HepG2 (cell line): ENCODE measurements around the gene VARS1. TPM values are rescaled to one million over a fixed set of nuclear protein-coding genes. Genes with fewer than 3 reads are reported as not detected.

Source experiments
- ATF7 ChIP-seq, 2 experiments: fragments of 450-650 bp in 1 of 2; sonication (generic) in 1 of 2; formaldehyde crosslinking in 1 of 2; IDR thresholded peaks; 2 replicates each; pipeline versions ENCODE4 v1.4.0 to v1.6.1; 2016 to 2020; ENCODE audit warnings: antibody characterized with exemption in 1 of 2, mild to moderate bottlenecking in 1 of 2, missing genetic modification reagents in 1 of 2
- ERF ChIP-seq: IDR thresholded peaks from 2 replicates; pipeline ENCODE4 v1.6.1; 2018; ENCODE audit warnings: missing biosample characterization, missing genetic modification reagents
- ESRRA ChIP-seq: sonication (generic); formaldehyde crosslinking; IDR thresholded peaks from 2 replicates; pipeline ENCODE4 v1.5.1; 2020; ENCODE audit warnings: mild to moderate bottlenecking, low read depth, missing genetic modification reagents
- EZH2 ChIP-seq: conservative IDR thresholded peaks from 2 replicates; pipeline ENCODE4 v1.6.1; 2012; ENCODE audit warnings: mild to moderate bottlenecking, low read depth, low read length, moderate library complexity
- HMGA1 ChIP-seq: sonication (generic); formaldehyde crosslinking; conservative IDR thresholded peaks from 2 replicates; pipeline ENCODE4 v1.4.0; 2020; ENCODE audit warnings: missing genetic modification reagents
- ISL2 ChIP-seq: sonication (generic); formaldehyde crosslinking; IDR thresholded peaks from 2 replicates; pipeline ENCODE4 v1.5.0; 2020; ENCODE audit warnings: missing genetic modification reagents
- MAFG ChIP-seq: sonication (generic); formaldehyde crosslinking; IDR thresholded peaks from 2 replicates; pipeline ENCODE4 v1.5.1; 2020; ENCODE audit warnings: mild to moderate bottlenecking, missing genetic modification reagents
- MIER3 ChIP-seq: IDR thresholded peaks from 2 replicates; pipeline ENCODE4 v1.6.1; 2016; ENCODE audit warnings: missing compliant biosample characterization, borderline replicate concordance
- MTA3 ChIP-seq: sonication (generic); formaldehyde crosslinking; IDR thresholded peaks from 2 replicates; pipeline ENCODE4 v1.4.0; 2020; ENCODE audit warnings: missing genetic modification reagents
- PCBP2 ChIP-seq: fragments of 200-400 bp; formaldehyde crosslinking; optimal IDR thresholded peaks from 2 replicates; pipeline ENCODE3; 2018; ENCODE audit warnings: low read length, low read depth; ENCODE audit not compliant: poor library complexity, severe bottlenecking
- POGZ ChIP-seq: sonication (generic); formaldehyde crosslinking; IDR thresholded peaks from 2 replicates; pipeline ENCODE4 v1.4.0; 2020; ENCODE audit warnings: mild to moderate bottlenecking, missing genetic modification reagents
- RARG ChIP-seq: sonication (generic); formaldehyde crosslinking; IDR thresholded peaks from 2 replicates; pipeline ENCODE4 v1.4.0; 2020; ENCODE audit warnings: low read depth, mild to moderate bottlenecking, missing genetic modification reagents
- RBAK ChIP-seq: sonication (generic); formaldehyde crosslinking; IDR thresholded peaks from 2 replicates; pipeline ENCODE4 v1.5.1; 2020; ENCODE audit warnings: mild to moderate bottlenecking, missing genetic modification reagents
- ZBTB3 ChIP-seq: sonication (generic); formaldehyde crosslinking; IDR thresholded peaks from 2 replicates; pipeline ENCODE4 v1.4.0; 2020; ENCODE audit warnings: low read depth, mild to moderate bottlenecking, moderate library complexity, missing genetic modification reagents, borderline replicate concordance
- ZKSCAN8 ChIP-seq: IDR thresholded peaks from 2 replicates; pipeline ENCODE4 v1.6.1; 2016; ENCODE audit warnings: borderline replicate concordance, missing genetic modification reagents, missing compliant biosample characterization
- ZNF136 ChIP-seq: sonication (generic); formaldehyde crosslinking; IDR thresholded peaks from 2 replicates; pipeline ENCODE4 v1.8.1; 2022; ENCODE audit warnings: low read depth, mild to moderate bottlenecking, moderate library complexity, missing genetic modification reagents
- ZNF589 ChIP-seq: sonication (generic); formaldehyde crosslinking; conservative IDR thresholded peaks from 2 replicates; pipeline ENCODE4 v1.8.0; 2022; ENCODE audit warnings: mild to moderate bottlenecking, moderate library complexity, missing genetic modification reagents
- ZNF773 ChIP-seq: sonication (generic); formaldehyde crosslinking; IDR thresholded peaks from 2 replicates; pipeline ENCODE4 v1.4.0; 2020; ENCODE audit warnings: missing genetic modification reagents, borderline replicate concordance
- ZSCAN30 ChIP-seq: sonication (generic); formaldehyde crosslinking; IDR thresholded peaks from 2 replicates; pipeline ENCODE4 v1.5.0; 2020; ENCODE audit warnings: mild to moderate bottlenecking, missing genetic modification reagents
- polyA plus RNA-seq, 8 experiments: library from polyadenylated mRNA; depleted of rRNA in 3 of 8; stranded (reverse) in 7 of 8; unstranded in 1 of 8; fragments of >200 nt; fragmentation: Illumina TruSeq in 4 of 8; extraction: Trizol in 4 of 8; gene quantifications; 2 replicates each; pipeline versions ENCODE4 v1.2.1 to v1.2.3, GENCODE V29; 2011 to 2016; ENCODE audit warnings: low read depth in 4 of 8, missing spikeins in 1 of 8, mixed read lengths in 1 of 8; ENCODE audit not compliant: insufficient read depth in 1 of 8
- total RNA-seq, 5 experiments: library from RNA; depleted of rRNA; stranded (reverse); fragments of >200 nt; fragmentation: Illumina TruSeq; extraction: Trizol; gene quantifications; 2 replicates each; pipeline ENCODE4 v1.2.3, GENCODE V29; 2016; ENCODE audit warnings: low read depth in 1 of 5
- TF ChIP-seq, protein P1 (sequence below): sonication (generic); formaldehyde crosslinking; IDR thresholded peaks from 2 replicates; pipeline ENCODE4 v1.4.0; 2020; ENCODE audit warnings: mild to moderate bottlenecking, low read depth, missing genetic modification reagents
- TF ChIP-seq, protein P2 (sequence below): sonication (generic); formaldehyde crosslinking; IDR thresholded peaks from 2 replicates; pipeline ENCODE4 v1.8.1; 2022; ENCODE audit warnings: low read depth, mild to moderate bottlenecking, missing genetic modification reagents
- TF ChIP-seq, protein P3 (sequence below): sonication (generic); formaldehyde crosslinking; IDR thresholded peaks from 2 replicates; pipeline ENCODE4 v1.4.0; 2020; ENCODE audit warnings: low read depth, mild to moderate bottlenecking, missing genetic modification reagents
- TF ChIP-seq, protein P4 (sequence below): sonication (generic); formaldehyde crosslinking; IDR thresholded peaks from 2 replicates; pipeline ENCODE4 v1.4.0; 2020; ENCODE audit warnings: mild to moderate bottlenecking, missing genetic modification reagents

The VARS1 gene
- total and polyA plus RNA-seq, 2 of the 13 experiments (the other 11 are each of a cell fraction or from before 2014, with no cell fraction given) = 14.7 to 56.1 TPM

DNA sequence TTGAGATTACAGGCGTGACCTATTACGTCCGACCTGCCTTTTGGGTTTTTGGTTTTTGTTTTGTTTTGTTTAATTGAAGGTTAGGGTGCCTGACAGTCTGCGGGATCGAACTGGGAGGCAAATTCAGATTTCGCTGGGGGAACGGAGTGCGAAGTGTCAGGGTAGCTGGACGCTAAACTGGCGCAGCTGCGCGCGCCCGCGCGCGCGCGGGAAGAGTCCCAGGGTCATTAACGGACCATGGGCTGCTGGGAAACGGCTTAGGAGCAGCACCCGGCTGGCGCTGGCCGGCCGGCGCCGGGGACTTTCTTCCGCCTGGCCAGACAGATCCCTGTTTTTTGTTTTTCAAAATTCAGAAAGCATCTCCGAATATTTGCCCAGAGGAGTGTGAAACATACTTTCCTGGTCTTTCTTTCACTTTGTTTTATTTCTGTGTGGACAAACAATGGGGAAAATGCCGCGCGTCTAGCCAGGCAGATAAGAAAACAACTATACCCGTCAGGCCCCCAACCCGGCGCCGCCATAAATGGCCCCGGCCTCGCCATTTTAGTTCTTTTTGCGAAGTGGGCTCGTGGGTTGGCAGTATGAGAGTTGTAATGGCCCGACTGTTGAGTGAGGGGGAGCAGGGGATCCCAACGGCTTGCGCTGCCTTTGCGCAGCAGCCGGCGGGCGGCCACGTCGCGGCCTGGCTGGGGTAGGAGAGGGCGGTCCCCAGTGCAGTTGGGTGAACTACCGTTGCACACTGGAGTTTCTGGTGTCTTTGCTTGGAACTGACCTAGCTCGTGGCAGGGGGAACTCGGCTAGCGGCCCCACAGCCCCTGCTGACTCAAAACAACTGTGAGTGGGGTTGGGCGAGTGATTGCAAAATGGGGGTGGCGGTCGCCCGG is 39.1 kb upstream of the VARS1 start (continued):
- TF ChIP-seq, protein P1, sequence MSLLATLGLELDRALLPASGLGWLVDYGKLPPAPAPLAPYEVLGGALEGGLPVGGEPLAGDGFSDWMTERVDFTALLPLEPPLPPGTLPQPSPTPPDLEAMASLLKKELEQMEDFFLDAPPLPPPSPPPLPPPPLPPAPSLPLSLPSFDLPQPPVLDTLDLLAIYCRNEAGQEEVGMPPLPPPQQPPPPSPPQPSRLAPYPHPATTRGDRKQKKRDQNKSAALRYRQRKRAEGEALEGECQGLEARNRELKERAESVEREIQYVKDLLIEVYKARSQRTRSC (CRISPR knock-in tag) = peak; percentile 9; the same call in 1 of the 2 replicates
- TF ChIP-seq MIER3 (CRISPR knock-in tag) = no peak; the same call in 1 of the 2 replicates
- TF ChIP-seq ZSCAN30 (CRISPR knock-in tag) = no peak
- TF ChIP-seq ESRRA (CRISPR knock-in tag) = peak; percentile 72
- TF ChIP-seq PCBP2 = no peak
- TF ChIP-seq RBAK (CRISPR knock-in tag) = no peak
- TF ChIP-seq ZNF136 = peak; percentile 96
- peak; percentile 79 for TF ChIP-seq ERF (CRISPR knock-in tag)
- peak; percentile 63; the same call in 1 of the 2 replicates for TF ChIP-seq ZKSCAN8 (CRISPR knock-in tag)
- TF ChIP-seq ZNF773 (CRISPR knock-in tag) = peak; percentile 78; the same call in 1 of the 2 replicates
- TF ChIP-seq, protein P2, sequence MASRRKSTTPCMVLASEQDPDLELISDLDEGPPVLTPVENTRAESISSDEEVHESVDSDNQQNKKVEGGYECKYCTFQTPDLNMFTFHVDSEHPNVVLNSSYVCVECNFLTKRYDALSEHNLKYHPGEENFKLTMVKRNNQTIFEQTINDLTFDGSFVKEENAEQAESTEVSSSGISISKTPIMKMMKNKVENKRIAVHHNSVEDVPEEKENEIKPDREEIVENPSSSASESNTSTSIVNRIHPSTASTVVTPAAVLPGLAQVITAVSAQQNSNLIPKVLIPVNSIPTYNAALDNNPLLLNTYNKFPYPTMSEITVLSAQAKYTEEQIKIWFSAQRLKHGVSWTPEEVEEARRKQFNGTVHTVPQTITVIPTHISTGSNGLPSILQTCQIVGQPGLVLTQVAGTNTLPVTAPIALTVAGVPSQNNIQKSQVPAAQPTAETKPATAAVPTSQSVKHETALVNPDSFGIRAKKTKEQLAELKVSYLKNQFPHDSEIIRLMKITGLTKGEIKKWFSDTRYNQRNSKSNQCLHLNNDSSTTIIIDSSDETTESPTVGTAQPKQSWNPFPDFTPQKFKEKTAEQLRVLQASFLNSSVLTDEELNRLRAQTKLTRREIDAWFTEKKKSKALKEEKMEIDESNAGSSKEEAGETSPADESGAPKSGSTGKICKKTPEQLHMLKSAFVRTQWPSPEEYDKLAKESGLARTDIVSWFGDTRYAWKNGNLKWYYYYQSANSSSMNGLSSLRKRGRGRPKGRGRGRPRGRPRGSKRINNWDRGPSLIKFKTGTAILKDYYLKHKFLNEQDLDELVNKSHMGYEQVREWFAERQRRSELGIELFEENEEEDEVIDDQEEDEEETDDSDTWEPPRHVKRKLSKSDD (CRISPR knock-in tag) = peak; percentile 77
- TF ChIP-seq HMGA1 = no peak
- 0 out of 2 replicates have a peak, but pooled peaks have one; percentile 69 for TF ChIP-seq MTA3 (CRISPR knock-in tag)
- TF ChIP-seq MAFG = no peak
- no peak for TF ChIP-seq ATF7 (IDR thresholded peaks at IDR 0.05)
- TF ChIP-seq ATF7 (CRISPR knock-in tag; IDR thresholded peaks at IDR 0.05) = peak; percentile 37
- TF ChIP-seq, protein P3, sequence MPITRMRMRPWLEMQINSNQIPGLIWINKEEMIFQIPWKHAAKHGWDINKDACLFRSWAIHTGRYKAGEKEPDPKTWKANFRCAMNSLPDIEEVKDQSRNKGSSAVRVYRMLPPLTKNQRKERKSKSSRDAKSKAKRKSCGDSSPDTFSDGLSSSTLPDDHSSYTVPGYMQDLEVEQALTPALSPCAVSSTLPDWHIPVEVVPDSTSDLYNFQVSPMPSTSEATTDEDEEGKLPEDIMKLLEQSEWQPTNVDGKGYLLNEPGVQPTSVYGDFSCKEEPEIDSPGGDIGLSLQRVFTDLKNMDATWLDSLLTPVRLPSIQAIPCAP (CRISPR knock-in tag) = no peak
- TF ChIP-seq RARG (CRISPR knock-in tag) = peak; percentile 97
- no peak; the same call in 1 of the 2 replicates for TF ChIP-seq POGZ (CRISPR knock-in tag)
- TF ChIP-seq ISL2 (CRISPR knock-in tag) = peak; percentile 54
- no peak; the same call in none of the 2 replicates for TF ChIP-seq ZBTB3
- TF ChIP-seq, protein P4, sequence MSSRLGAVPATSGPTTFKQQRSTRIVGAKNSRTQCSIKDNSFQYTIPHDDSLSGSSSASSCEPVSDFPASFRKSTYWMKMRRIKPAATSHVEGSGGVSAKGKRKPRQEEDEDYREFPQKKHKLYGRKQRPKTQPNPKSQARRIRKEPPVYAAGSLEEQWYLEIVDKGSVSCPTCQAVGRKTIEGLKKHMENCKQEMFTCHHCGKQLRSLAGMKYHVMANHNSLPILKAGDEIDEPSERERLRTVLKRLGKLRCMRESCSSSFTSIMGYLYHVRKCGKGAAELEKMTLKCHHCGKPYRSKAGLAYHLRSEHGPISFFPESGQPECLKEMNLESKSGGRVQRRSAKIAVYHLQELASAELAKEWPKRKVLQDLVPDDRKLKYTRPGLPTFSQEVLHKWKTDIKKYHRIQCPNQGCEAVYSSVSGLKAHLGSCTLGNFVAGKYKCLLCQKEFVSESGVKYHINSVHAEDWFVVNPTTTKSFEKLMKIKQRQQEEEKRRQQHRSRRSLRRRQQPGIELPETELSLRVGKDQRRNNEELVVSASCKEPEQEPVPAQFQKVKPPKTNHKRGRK = no peak
- TF ChIP-seq ZNF589 = peak; percentile 64; the same call in 1 of the 2 replicates
- no peak for TF ChIP-seq EZH2
